IMR-90 (cell line): ENCODE measurements around the gene TEAD1. TPM values are rescaled to one million over a fixed set of nuclear protein-coding genes. Genes with fewer than 3 reads are reported as not detected.
A peak's percentile ranks its signal among the peaks of the same experiment; 100 is the strongest.

ENCODE experiments used
- ATAC-seq: fragments of 200-7000 bp; cut with Tn5 transposase; 2 replicates; pipeline ENCODE4 v1.9.1; 2020; ENCODE audit warnings: low read depth, mild to moderate bottlenecking, moderate library complexity
- BruUV-seq: library from RNA; stranded (reverse); fragments of 400-500 nt; replicated peaks from 2 replicates; lab custom pipeline; 2021; lab: Mats Ljungman, UMichigan
- CTCF ChIA-PET: fragments of 300-600 bp; formaldehyde crosslinking; extraction: SDS; loops from one replicate; lab custom pipeline; 2021; ENCODE audit warnings: antibody characterized with exemption; lab: Yijun Ruan, JAX
- POLR2A ChIA-PET: fragments of 300-600 bp; sonication (Branson Sonifier 250); formaldehyde crosslinking; loops from one replicate; lab custom pipeline; 2022; ENCODE audit warnings: antibody characterized with exemption; ENCODE audit not compliant: unreplicated experiment; lab: Charles Lee
- DNase-seq: peaks from one replicate; pipeline ENCODE4 v3.0.0; 2013
- H2AFZ ChIP-seq: replicated peaks from 2 replicates; pipeline ENCODE3; 2013; ENCODE audit warnings: low read length, mild to moderate bottlenecking; ENCODE audit not compliant: poor library complexity
- H2AK5ac ChIP-seq: 2 replicates; pipeline ENCODE4 v1.6.1; 2013; ENCODE audit warnings: low read depth, low read length, inconsistent platforms
- H2AK9ac ChIP-seq: replicated peaks from 2 replicates; pipeline ENCODE3; 2013; ENCODE audit warnings: mild to moderate bottlenecking, low read depth, low read length, moderate library complexity; ENCODE audit not compliant: poor library complexity
- H2BK120ac ChIP-seq: 2 replicates; pipeline ENCODE4 v1.6.1; 2013; ENCODE audit warnings: low read depth, low read length, inconsistent platforms
- H2BK15ac ChIP-seq: 3 replicates; pipeline ENCODE4 v1.6.1; 2013; ENCODE audit warnings: low read depth, low read length, inconsistent platforms
- H2BK20ac ChIP-seq: 2 replicates; pipeline ENCODE4 v1.6.1; 2013; ENCODE audit warnings: low read depth, mild to moderate bottlenecking, inconsistent platforms, low read length, moderate library complexity
- H2BK5ac ChIP-seq: 2 replicates; pipeline ENCODE4 v1.6.1; 2013; ENCODE audit warnings: mild to moderate bottlenecking, low read depth, low read length, inconsistent platforms; ENCODE audit not compliant: poor library complexity, severe bottlenecking
- H3K14ac ChIP-seq: replicated peaks from 2 replicates; pipeline ENCODE4 v1.6.1; 2013; ENCODE audit warnings: low read depth, low read length, inconsistent platforms
- H3K18ac ChIP-seq: 2 replicates; pipeline ENCODE4 v1.6.1; 2013; ENCODE audit warnings: low read depth, low read length, control low read depth
- H3K23ac ChIP-seq: 2 replicates; pipeline ENCODE4 v1.6.1; 2013; ENCODE audit warnings: low read depth, low read length, inconsistent platforms
- H3K27ac ChIP-seq: 2 replicates; pipeline ENCODE4 v1.5.1; 2013; ENCODE audit warnings: mild to moderate bottlenecking, control low read depth, low read length; ENCODE audit not compliant: insufficient read depth
- H3K27me3 ChIP-seq: 2 replicates; pipeline ENCODE4 v1.6.1; 2013; ENCODE audit warnings: low read length; ENCODE audit not compliant: control insufficient read depth, insufficient read depth
- H3K36me3 ChIP-seq: 2 replicates; pipeline ENCODE4 v1.6.1; 2013; ENCODE audit warnings: low read length, mixed read lengths; ENCODE audit not compliant: control insufficient read depth, insufficient read depth
- H3K4ac ChIP-seq: 2 replicates; pipeline ENCODE4 v1.6.1; 2013; ENCODE audit warnings: low read depth, low read length, inconsistent platforms
- H3K4me1 ChIP-seq: 2 replicates; pipeline ENCODE4 v1.6.1; 2013; ENCODE audit warnings: low read length, mixed read lengths; ENCODE audit not compliant: control insufficient read depth, insufficient read depth
- H3K4me2 ChIP-seq: 2 replicates; pipeline ENCODE4 v1.6.1; 2013; ENCODE audit warnings: low read depth, mild to moderate bottlenecking, control low read depth, low read length, moderate library complexity
- H3K4me3 ChIP-seq: 2 replicates; pipeline ENCODE4 v1.5.1; 2013; ENCODE audit warnings: low read depth, mild to moderate bottlenecking, control low read depth, low read length, moderate library complexity; ENCODE audit not compliant: insufficient read depth
- H3K56ac ChIP-seq: 2 replicates; pipeline ENCODE4 v1.6.1; 2013; ENCODE audit warnings: low read length, inconsistent platforms; ENCODE audit not compliant: insufficient read depth; ENCODE audit errors: extremely low read depth
- H3K79me1 ChIP-seq, 2 experiments: 2 replicates each; pipeline ENCODE4 v1.6.1; 2013; ENCODE audit warnings: low read length in 2 of 2, inconsistent platforms in 1 of 2, low read depth in 1 of 2
- H3K9ac ChIP-seq: 2 replicates; pipeline ENCODE4 v1.6.1; 2013; ENCODE audit warnings: low read depth, low read length, control low read depth
- H3K9me1 ChIP-seq: 2 replicates; pipeline ENCODE4 v1.6.1; 2013; ENCODE audit warnings: low read length, inconsistent platforms; ENCODE audit not compliant: insufficient read depth
- H3K9me3 ChIP-seq: 2 replicates; pipeline ENCODE4 v1.6.1; 2013; ENCODE audit warnings: low read length; ENCODE audit not compliant: control insufficient read depth, insufficient read depth
- H4K20me1 ChIP-seq: 2 replicates; pipeline ENCODE4 v1.6.1; 2013; ENCODE audit warnings: low read length, inconsistent platforms; ENCODE audit not compliant: insufficient read depth
- H4K5ac ChIP-seq: 2 replicates; pipeline ENCODE4 v1.6.1; 2013; ENCODE audit warnings: mild to moderate bottlenecking, low read depth, low read length, control low read depth
- H4K8ac ChIP-seq, 2 experiments: 2 replicates each; pipeline ENCODE4 v1.6.1; 2013; ENCODE audit warnings: low read depth in 2 of 2, low read length in 2 of 2, control low read depth in 1 of 2, inconsistent platforms in 1 of 2
- H4K91ac ChIP-seq: 2 replicates; pipeline ENCODE4 v1.6.1; 2013; ENCODE audit warnings: low read depth, low read length, inconsistent platforms; ENCODE audit not compliant: insufficient read depth
- BHLHE40 ChIP-seq: fragments of 150-350 bp; IDR thresholded peaks from 2 replicates; pipeline ENCODE4 v1.6.1; 2016; ENCODE audit warnings: mild to moderate bottlenecking, low read depth, low read length
- CEBPB ChIP-seq: IDR thresholded peaks from 2 replicates; pipeline ENCODE4 v1.6.1; 2012; ENCODE audit warnings: low read depth, low read length, improper control_type of control experiment
- CHD1 ChIP-seq: IDR thresholded peaks from 2 replicates; pipeline ENCODE4 v1.6.1; 2012; ENCODE audit warnings: low read depth, low read length, improper control_type of control experiment
- FOS ChIP-seq: fragments of 150-350 bp; IDR thresholded peaks from 2 replicates; pipeline ENCODE4 v1.6.1; 2016; ENCODE audit warnings: low read depth, low read length
- MAFK ChIP-seq: IDR thresholded peaks from 2 replicates; pipeline ENCODE4 v1.6.1; 2012; ENCODE audit warnings: low read depth, low read length, improper control_type of control experiment
- MAZ ChIP-seq: IDR thresholded peaks from 2 replicates; pipeline ENCODE4 v1.6.1; 2012; ENCODE audit warnings: low read depth, mild to moderate bottlenecking, low read length, improper control_type of control experiment, moderate library complexity, borderline replicate concordance
- MXI1 ChIP-seq: IDR thresholded peaks from 2 replicates; pipeline ENCODE4 v1.6.1; 2012; ENCODE audit warnings: low read depth, mild to moderate bottlenecking, low read length, moderate library complexity, borderline replicate concordance
- NFE2L2 ChIP-seq: fragments of 150-350 bp; IDR thresholded peaks from 2 replicates; pipeline ENCODE4 v1.6.1; 2016; ENCODE audit warnings: low read depth, mild to moderate bottlenecking, low read length
- POLR2A ChIP-seq: IDR thresholded peaks from 2 replicates; pipeline ENCODE4 v1.6.1; 2012; ENCODE audit warnings: mild to moderate bottlenecking, low read depth, low read length
- RAD21 ChIP-seq: IDR thresholded peaks from 2 replicates; pipeline ENCODE4 v1.6.1; 2012; ENCODE audit warnings: low read length, improper control_type of control experiment
- RCOR1 ChIP-seq: IDR thresholded peaks from 2 replicates; pipeline ENCODE4 v1.6.1; 2012; ENCODE audit warnings: mild to moderate bottlenecking, low read length, improper control_type of control experiment; ENCODE audit not compliant: insufficient replicate concordance
- RFX5 ChIP-seq: IDR thresholded peaks from 2 replicates; pipeline ENCODE4 v1.8.0; 2012; ENCODE audit warnings: low read depth, mild to moderate bottlenecking, low read length, moderate library complexity
- SMC3 ChIP-seq: fragments of 150-350 bp; IDR thresholded peaks from 2 replicates; pipeline ENCODE4 v1.6.1; 2016; ENCODE audit warnings: low read depth, mild to moderate bottlenecking, antibody characterized with exemption, low read length, moderate library complexity
- WGBS, 2 experiments: methylation state at CpG; one replicate each; pipeline versions ENCODE4 v1.1.5 to v1.1.7; 2013; ENCODE audit warnings: missing lambda C conversion rate in 2 of 2; ENCODE audit not compliant: insufficient read length in 1 of 2; ENCODE audit errors: extremely low coverage in 2 of 2; 5-methylcytosine and 5-hydroxymethylcytosine counted together
- dilution Hi-C: fragments of 300-500 bp; cut with HindIII; formaldehyde crosslinking; loops from one replicate; pipeline ENCODE4 v1.14.3; 2018; ENCODE audit warnings: low sequenced_read_pairs; ENCODE audit not compliant: unreplicated experiment
- in situ Hi-C: fragments of 300-500 bp; cut with MboI; formaldehyde crosslinking; loops from 3 replicates; pipeline ENCODE4 v1.14.3; 2019; ENCODE audit warnings: low sequenced_read_pairs, inconsistent platforms, mixed read lengths
- intact Hi-C: fragments of 100-400 bp; cut with micrococcal nuclease; formaldehyde crosslinking; loops from 2 replicates; pipeline ENCODE4 v1.10.0; 2022
- polyA plus RNA-seq, 3 experiments: library from polyadenylated mRNA; depleted of rRNA; stranded (reverse); fragments of >200 nt; gene quantifications; 2 replicates each; pipeline ENCODE4 v1.2.3, GENCODE V29; 2012; ENCODE audit warnings: low replicate concordance in 1 of 3
- total RNA-seq: library from RNA; depleted of rRNA; stranded (reverse); fragments of >200 nt; gene quantifications from 2 replicates; pipeline ENCODE4 v1.2.3, GENCODE V29; 2012
- TF ChIP-seq, protein P1 (sequence below): fragments of 150-350 bp; IDR thresholded peaks from 2 replicates; pipeline ENCODE4 v1.6.1; 2016; ENCODE audit warnings: low read depth, mild to moderate bottlenecking, low read length, moderate library complexity, borderline replicate concordance
- TF ChIP-seq, protein P2 (sequence below): conservative IDR thresholded peaks from 2 replicates; pipeline ENCODE4 v1.5.1; 2012; ENCODE audit warnings: mild to moderate bottlenecking, low read depth, low read length, improper control_type of control experiment
- TF ChIP-seq, protein P3 (sequence below): fragments of 150-350 bp; IDR thresholded peaks from 2 replicates; pipeline ENCODE4 v1.6.1; 2017; ENCODE audit warnings: mild to moderate bottlenecking, antibody characterized with exemption, low read length, low read depth

Gene TEAD1
- total and polyA plus RNA-seq, 2 of the 4 experiments (the other 2 are of a cell fraction): 51.8 to 69.2 TPM

DNA sequence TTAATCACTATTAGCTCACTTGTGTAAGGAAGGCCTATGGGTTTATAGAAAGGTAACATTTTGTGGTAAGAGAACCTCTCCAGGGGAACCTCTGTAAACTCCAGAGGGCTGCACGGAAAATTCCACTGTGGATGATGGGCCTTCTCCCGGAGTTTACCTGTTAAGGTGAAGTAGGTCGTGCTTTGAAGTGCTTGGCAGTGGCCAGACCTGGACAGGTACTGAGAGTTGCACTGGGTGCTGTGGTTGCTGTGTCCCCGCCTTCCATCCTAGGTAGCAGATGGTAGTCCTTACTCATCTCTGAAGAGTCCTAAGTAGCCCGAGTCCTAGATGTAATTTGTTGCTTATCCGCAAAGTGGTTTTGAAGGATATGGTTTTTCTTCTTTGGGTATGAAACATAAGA is 133.4 kb downstream of the TEAD1 start:
- WGBS, 2 experiments: 100% methylated on average over 2 of the region's 6 CpGs; no CpG with 5 or more reads in 1 of the 2 experiments
- H3K18ac ChIP-seq: no peak overlapping the region
- H4K91ac ChIP-seq: no peak overlapping the region
- H3K4ac ChIP-seq: no peak overlapping the region
- 0 out of 2 replicates have a peak overlapping the region, but pooled peaks have one; percentile 13 for H2AK5ac ChIP-seq
- ChIA-PET CTCF (no interaction called here), POLR2A (no interaction called here)
- peaks cover 58% of the 10 kb centered on the region for H3K9me1 ChIP-seq
- H2AFZ ChIP-seq: no peak overlapping the region
- H2BK20ac ChIP-seq: no peak overlapping the region
- peaks cover 54 to 98% of the 10 kb centered on the region in 2 experiments for H3K79me1 ChIP-seq
- H3K27me3 ChIP-seq: no peaks in the 10 kb centered on the region
- peak overlapping the region; percentile 29; the same call in 1 of the 2 replicates for H3K23ac ChIP-seq
- H4K5ac ChIP-seq: no peak overlapping the region
- H3K9me3 ChIP-seq: no peaks in the 10 kb centered on the region
- no peak for DNase-seq
- no peak for ATAC-seq
- H3K4me3 ChIP-seq: no peak overlapping the region
- dilution Hi-C loops (no loop called here), in situ Hi-C loops (no loop called here), intact Hi-C loops (no loop called here)
- TF ChIP-seq MXI1: no peak
- TF ChIP-seq RCOR1: no peak
- TF ChIP-seq POLR2A: no peak
- TF ChIP-seq RFX5: no peak
- TF ChIP-seq, protein P1, sequence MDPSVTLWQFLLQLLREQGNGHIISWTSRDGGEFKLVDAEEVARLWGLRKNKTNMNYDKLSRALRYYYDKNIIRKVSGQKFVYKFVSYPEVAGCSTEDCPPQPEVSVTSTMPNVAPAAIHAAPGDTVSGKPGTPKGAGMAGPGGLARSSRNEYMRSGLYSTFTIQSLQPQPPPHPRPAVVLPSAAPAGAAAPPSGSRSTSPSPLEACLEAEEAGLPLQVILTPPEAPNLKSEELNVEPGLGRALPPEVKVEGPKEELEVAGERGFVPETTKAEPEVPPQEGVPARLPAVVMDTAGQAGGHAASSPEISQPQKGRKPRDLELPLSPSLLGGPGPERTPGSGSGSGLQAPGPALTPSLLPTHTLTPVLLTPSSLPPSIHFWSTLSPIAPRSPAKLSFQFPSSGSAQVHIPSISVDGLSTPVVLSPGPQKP: no peak
- no peak for TF ChIP-seq CHD1
- TF ChIP-seq, protein P2, sequence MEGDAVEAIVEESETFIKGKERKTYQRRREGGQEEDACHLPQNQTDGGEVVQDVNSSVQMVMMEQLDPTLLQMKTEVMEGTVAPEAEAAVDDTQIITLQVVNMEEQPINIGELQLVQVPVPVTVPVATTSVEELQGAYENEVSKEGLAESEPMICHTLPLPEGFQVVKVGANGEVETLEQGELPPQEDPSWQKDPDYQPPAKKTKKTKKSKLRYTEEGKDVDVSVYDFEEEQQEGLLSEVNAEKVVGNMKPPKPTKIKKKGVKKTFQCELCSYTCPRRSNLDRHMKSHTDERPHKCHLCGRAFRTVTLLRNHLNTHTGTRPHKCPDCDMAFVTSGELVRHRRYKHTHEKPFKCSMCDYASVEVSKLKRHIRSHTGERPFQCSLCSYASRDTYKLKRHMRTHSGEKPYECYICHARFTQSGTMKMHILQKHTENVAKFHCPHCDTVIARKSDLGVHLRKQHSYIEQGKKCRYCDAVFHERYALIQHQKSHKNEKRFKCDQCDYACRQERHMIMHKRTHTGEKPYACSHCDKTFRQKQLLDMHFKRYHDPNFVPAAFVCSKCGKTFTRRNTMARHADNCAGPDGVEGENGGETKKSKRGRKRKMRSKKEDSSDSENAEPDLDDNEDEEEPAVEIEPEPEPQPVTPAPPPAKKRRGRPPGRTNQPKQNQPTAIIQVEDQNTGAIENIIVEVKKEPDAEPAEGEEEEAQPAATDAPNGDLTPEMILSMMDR: no peak
- no peak for TF ChIP-seq FOS
- no peak for TF ChIP-seq CEBPB
- no peak for TF ChIP-seq NFE2L2
- TF ChIP-seq, protein P3, sequence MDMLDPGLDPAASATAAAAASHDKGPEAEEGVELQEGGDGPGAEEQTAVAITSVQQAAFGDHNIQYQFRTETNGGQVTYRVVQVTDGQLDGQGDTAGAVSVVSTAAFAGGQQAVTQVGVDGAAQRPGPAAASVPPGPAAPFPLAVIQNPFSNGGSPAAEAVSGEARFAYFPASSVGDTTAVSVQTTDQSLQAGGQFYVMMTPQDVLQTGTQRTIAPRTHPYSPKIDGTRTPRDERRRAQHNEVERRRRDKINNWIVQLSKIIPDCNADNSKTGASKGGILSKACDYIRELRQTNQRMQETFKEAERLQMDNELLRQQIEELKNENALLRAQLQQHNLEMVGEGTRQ: no peak
- no peak for TF ChIP-seq SMC3
- TF ChIP-seq MAZ: no peak
- no peak for TF ChIP-seq RAD21
- TF ChIP-seq MAFK: no peak
- no peak for TF ChIP-seq BHLHE40
- H3K9ac ChIP-seq: no peak overlapping the region
- H2BK120ac ChIP-seq: no peak overlapping the region
- H3K14ac ChIP-seq: no peak overlapping the region
- H2AK9ac ChIP-seq: no peak overlapping the region
- H3K4me1 ChIP-seq: peaks cover 44% of the 10 kb centered on the region
- H4K8ac ChIP-seq: no peak overlapping the region
- H3K4me2 ChIP-seq: no peak overlapping the region
- peaks cover 93% of the 10 kb centered on the region for H4K20me1 ChIP-seq
- no peak overlapping the region for H2BK15ac ChIP-seq
- no peak overlapping the region for H3K27ac ChIP-seq
- BruUV-seq: no TSS peak
- H3K56ac ChIP-seq: no peak overlapping the region
- H2BK5ac ChIP-seq: no peak overlapping the region
- peaks cover 8% of the 10 kb centered on the region for H3K36me3 ChIP-seq
